ENCODE data around the gene PPARGC1A.

PPARGC1A gene

DNA sequence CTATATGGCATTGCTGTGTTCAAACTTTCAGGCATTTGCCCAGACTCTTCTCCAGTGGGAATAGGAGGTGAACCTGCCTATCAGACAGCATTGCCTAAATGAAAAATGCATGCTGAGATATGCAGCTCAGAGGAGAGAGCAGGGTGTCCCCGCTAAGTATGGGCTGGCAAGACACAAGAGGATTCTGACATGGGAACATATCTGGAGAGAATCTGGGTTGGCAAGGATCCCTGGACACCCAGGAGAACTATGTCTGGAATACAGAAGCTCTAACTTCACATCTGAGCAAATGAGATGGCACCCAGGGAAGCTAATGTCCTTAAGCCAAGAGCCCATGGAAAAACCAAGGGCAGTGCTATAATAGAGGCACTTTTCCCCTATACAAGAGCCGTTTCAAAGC is 18.4 kb downstream of the PPARGC1A start:
- Mint-ChIP-seq H3K4me1 (peaks cover 23% of the 10 kb centered on the region), H3K4me3 (no peak overlapping the region), H3K36me3 (ENCODE audit: low read depth) (no peaks in the 10 kb centered on the region), H3K9me3 (no peaks in the 10 kb centered on the region), H3K27ac (no peak overlapping the region), H3K27me3 (ENCODE audit: low read depth, poor library complexity) (peaks cover 3% of the 10 kb centered on the region)
- TF ChIP-seq, protein P1, sequence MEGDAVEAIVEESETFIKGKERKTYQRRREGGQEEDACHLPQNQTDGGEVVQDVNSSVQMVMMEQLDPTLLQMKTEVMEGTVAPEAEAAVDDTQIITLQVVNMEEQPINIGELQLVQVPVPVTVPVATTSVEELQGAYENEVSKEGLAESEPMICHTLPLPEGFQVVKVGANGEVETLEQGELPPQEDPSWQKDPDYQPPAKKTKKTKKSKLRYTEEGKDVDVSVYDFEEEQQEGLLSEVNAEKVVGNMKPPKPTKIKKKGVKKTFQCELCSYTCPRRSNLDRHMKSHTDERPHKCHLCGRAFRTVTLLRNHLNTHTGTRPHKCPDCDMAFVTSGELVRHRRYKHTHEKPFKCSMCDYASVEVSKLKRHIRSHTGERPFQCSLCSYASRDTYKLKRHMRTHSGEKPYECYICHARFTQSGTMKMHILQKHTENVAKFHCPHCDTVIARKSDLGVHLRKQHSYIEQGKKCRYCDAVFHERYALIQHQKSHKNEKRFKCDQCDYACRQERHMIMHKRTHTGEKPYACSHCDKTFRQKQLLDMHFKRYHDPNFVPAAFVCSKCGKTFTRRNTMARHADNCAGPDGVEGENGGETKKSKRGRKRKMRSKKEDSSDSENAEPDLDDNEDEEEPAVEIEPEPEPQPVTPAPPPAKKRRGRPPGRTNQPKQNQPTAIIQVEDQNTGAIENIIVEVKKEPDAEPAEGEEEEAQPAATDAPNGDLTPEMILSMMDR (IDR thresholded peaks at IDR 0.05) = no peak
- no peak for DNase-seq

DNA sequence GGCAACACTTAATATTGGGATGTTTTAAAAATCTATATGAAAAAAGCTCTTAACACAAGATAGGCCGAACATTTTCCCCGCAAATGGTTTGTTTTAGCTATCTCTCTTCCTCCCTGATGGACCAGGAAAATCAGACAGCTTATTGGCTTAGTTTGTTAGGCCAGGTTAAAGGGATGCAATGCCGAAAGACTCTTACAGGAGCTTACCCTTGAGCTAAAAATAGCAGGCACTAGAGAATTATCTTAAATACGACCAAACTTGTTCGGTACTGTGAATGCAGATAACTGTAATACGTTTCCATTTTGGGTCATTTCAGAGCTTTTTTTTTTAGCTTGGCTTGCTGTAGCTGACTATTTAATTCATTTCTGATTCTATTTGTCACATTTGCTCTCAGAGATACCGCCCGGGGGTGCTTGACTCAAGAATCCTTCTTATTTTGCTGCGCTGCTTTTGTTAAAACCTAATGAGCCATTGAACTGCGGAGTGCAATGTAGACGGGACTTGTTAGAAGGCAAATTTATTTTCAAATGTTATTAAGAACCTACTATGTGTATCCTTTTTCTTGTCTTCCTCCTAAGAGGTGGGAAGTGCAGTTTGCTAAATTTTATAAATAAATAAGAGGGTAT is 23.3 kb downstream of the PPARGC1A start:
- TF ChIP-seq, protein P1 (IDR thresholded peaks at IDR 0.05) = no peak
- Mint-ChIP-seq H3K27me3 (ENCODE audit: low read depth, poor library complexity) (no peaks in the 10 kb centered on the region), H3K36me3 (ENCODE audit: low read depth) (no peaks in the 10 kb centered on the region), H3K27ac (no peak overlapping the region), H3K9me3 (no peaks in the 10 kb centered on the region), H3K4me1 (peaks cover 7% of the 10 kb centered on the region), H3K4me3 (no peak overlapping the region)
- no peak for DNase-seq

DNA sequence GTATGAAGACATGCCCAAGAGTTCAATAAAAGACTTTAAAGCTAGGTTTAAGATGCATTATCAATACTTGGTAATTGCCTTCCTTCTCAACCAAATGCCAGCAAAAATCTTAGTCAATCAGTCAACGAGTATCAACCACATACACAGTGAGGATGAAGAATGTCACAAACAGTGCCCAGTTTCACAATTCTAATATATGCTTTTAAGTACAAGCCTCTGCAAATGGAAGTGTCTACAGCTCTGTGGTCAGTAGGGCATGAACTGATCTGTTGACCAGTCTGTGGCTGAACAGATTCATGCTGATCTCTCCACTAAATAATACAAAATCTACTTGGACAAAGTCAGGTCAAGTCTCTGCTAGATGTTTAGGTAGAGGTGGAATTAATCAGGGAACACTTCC is 27.9 kb downstream of the PPARGC1A start:
- no peak for DNase-seq
- peaks cover 6% of the 10 kb centered on the region for H3K4me1 Mint-ChIP-seq

DNA sequence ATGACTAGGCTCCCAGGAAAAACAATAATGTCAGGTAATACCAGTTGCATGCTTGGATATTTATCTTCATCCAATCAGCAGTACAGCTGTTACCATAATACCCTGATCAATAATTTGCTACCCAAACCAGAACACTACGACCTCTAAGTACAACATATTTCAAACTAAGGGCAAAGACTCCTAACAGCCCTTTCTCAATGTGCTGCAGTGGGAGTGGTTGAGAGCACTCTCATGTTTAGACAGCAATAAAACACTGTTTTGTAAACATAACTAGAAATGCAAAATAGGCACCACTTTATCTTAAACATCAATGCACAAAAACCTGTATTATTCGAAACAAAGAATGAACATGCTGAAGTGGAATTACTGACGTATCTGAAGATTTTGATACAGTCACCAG is 28.9 kb downstream of the PPARGC1A start:
- Mint-ChIP-seq H3K4me3 (no peak overlapping the region), H3K4me1 (peaks cover 6% of the 10 kb centered on the region), H3K9me3 (peaks cover 8% of the 10 kb centered on the region), H3K27ac (no peak overlapping the region), H3K36me3 (ENCODE audit: low read depth) (no peaks in the 10 kb centered on the region), H3K27me3 (ENCODE audit: low read depth, poor library complexity) (no peaks in the 10 kb centered on the region)
- TF ChIP-seq, protein P1 (IDR thresholded peaks at IDR 0.05) = no peak
- DNase-seq = no peak

More for the DNA sequence above, 27.9 kb downstream of the PPARGC1A start:
- no peak overlapping the region for H3K4me3 Mint-ChIP-seq
- peaks cover 8% of the 10 kb centered on the region for H3K9me3 Mint-ChIP-seq
- H3K36me3 Mint-ChIP-seq (ENCODE audit: low read depth) = no peaks in the 10 kb centered on the region
- H3K27ac Mint-ChIP-seq = no peak overlapping the region
- no peaks in the 10 kb centered on the region for H3K27me3 Mint-ChIP-seq (ENCODE audit: low read depth, poor library complexity)
- TF ChIP-seq, protein P1 (IDR thresholded peaks at IDR 0.05) = no peak

DNA sequence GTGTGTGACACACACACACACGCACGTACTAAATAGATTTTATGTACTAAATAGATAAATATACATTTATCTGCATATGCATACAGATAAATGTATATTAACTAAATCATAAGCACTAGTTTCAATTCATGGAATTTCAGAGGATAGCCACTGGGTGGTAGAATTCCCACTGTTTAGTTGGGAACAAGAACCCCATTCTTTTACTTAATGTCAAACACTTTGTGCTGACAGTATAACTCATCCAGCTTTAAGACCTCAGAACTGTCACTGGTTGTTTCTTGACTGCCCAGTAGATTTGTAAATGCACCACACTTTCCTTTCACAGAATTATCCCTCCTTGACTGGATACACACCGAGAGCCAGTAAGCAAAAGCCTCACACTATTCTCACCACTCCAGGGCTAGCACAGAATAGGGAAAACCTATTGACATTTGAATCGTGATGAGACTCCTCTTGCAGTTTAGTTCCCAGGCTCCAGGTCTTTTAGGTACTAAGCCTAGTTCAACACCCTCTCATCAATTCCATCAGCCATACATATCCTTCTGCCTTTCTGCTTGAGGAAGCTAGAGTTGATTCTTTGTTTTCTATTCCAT is 32.4 kb downstream of the PPARGC1A start:
- Mint-ChIP-seq H3K36me3 (ENCODE audit: low read depth) (no peaks in the 10 kb centered on the region), H3K4me1 (peaks cover 6% of the 10 kb centered on the region), H3K27ac (no peak overlapping the region), H3K9me3 (peaks cover 8% of the 10 kb centered on the region), H3K27me3 (ENCODE audit: low read depth, poor library complexity) (no peaks in the 10 kb centered on the region), H3K4me3 (no peak overlapping the region)
- TF ChIP-seq, protein P1 (IDR thresholded peaks at IDR 0.05) = no peak
- DNase-seq = no peak

DNA sequence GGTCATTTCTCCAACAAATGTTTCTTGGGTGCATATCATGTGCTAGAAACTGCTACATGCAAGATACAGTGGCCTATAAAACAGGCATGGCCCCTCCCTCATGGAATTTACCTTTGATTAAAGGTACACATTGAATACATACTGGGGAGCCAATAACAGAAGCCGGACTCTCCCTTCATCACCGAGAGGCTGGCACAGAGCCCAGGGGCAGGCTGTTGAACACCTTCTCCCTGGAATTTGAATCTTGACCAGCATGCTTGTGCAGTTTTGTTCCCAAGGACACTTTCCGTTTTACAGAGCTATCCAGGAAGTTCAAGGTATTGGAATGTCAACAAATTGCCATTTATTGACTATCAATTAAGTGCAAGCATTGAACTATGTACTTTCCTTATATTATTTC is 33.2 kb downstream of the PPARGC1A start:
- no peak overlapping the region for H3K27ac Mint-ChIP-seq
- DNase-seq = no peak
- H3K4me1 Mint-ChIP-seq = peaks cover 6% of the 10 kb centered on the region
- peaks cover 8% of the 10 kb centered on the region for H3K9me3 Mint-ChIP-seq
- no peaks in the 10 kb centered on the region for H3K36me3 Mint-ChIP-seq (ENCODE audit: low read depth)
- no peaks in the 10 kb centered on the region for H3K27me3 Mint-ChIP-seq (ENCODE audit: low read depth, poor library complexity)
- TF ChIP-seq, protein P1 (IDR thresholded peaks at IDR 0.05) = no peak
- no peak overlapping the region for H3K4me3 Mint-ChIP-seq
